Caco-2 (cell line): ENCODE measurements around the gene SCN3B. TPM values are rescaled to one million over a fixed set of nuclear protein-coding genes. Genes with fewer than 3 reads are reported as not detected.

Experiments used
- BruUV-seq: library from RNA; stranded (reverse); fragments of 400-500 nt; replicated peaks from 2 replicates; lab custom pipeline; 2021; lab: Mats Ljungman, UMichigan
- CTCF ChIA-PET: fragments of 300-600 bp; sonication (Branson Sonifier 250); formaldehyde crosslinking; loops from one replicate; lab custom pipeline; 2022; ENCODE audit warnings: antibody characterized with exemption; lab: Charles Lee
- POLR2A ChIA-PET: fragments of 300-600 bp; sonication (Branson Sonifier 250); formaldehyde crosslinking; loops from one replicate; lab custom pipeline; 2022; ENCODE audit warnings: antibody characterized with exemption; lab: Charles Lee
- DNase-seq, 2 experiments: peaks; one replicate each; pipeline versions ENCODE4 v3.0.0 to v3.0.0-alpha.2; 2020 to 2022
- H3K27me3 ChIP-seq: replicated peaks from 2 replicates; pipeline ENCODE4 v1.6.0; 2011; ENCODE audit warnings: low read length; ENCODE audit not compliant: control insufficient read depth, insufficient read depth
- H3K36me3 ChIP-seq: 2 replicates; pipeline ENCODE4 v1.5.1; 2011; ENCODE audit warnings: low read length; ENCODE audit not compliant: control insufficient read depth, insufficient read depth
- H3K4me1 ChIP-seq: fragments of 250-450 bp; sonication (Bioruptor Pico); 2 replicates; pipeline ENCODE4 v1.5.1; 2020; ENCODE audit warnings: mild to moderate bottlenecking
- H3K4me3 ChIP-seq: 2 replicates; pipeline ENCODE4 v1.5.1; 2011; ENCODE audit warnings: low read depth, mild to moderate bottlenecking, control low read depth, low read length
- H3K9me3 ChIP-seq: fragments of 250-450 bp; sonication (Bioruptor Pico); 2 replicates; pipeline ENCODE4 v1.5.1; 2020; ENCODE audit warnings: mild to moderate bottlenecking, moderate library complexity
- H3K27ac Mint-ChIP-seq: one replicate; pipeline ENCODE4 v1.8.0; 2022; ENCODE audit warnings: mixed read lengths; ENCODE audit not compliant: unreplicated experiment
- H3K27me3 Mint-ChIP-seq: one replicate; pipeline ENCODE4 v1.8.0; 2022; ENCODE audit warnings: mixed read lengths; ENCODE audit not compliant: insufficient read depth, unreplicated experiment
- H3K36me3 Mint-ChIP-seq: one replicate; pipeline ENCODE4 v1.8.0; 2022; ENCODE audit warnings: mild to moderate bottlenecking, mixed read lengths; ENCODE audit not compliant: insufficient read depth, unreplicated experiment
- H3K4me1 Mint-ChIP-seq: one replicate; pipeline ENCODE4 v1.8.0; 2022; ENCODE audit warnings: low read depth, mixed read lengths; ENCODE audit not compliant: unreplicated experiment
- H3K4me3 Mint-ChIP-seq: one replicate; pipeline ENCODE4 v1.8.0; 2022; ENCODE audit warnings: mild to moderate bottlenecking, moderate library complexity, mixed read lengths; ENCODE audit not compliant: unreplicated experiment
- H3K9me3 Mint-ChIP-seq: one replicate; pipeline ENCODE4 v1.8.0; 2022; ENCODE audit warnings: mixed read lengths; ENCODE audit not compliant: unreplicated experiment
- CTCF ChIP-seq, 2 experiments: fragments of 200-600 bp in 1 of 2; IDR thresholded peaks; 1 replicate in 1 of 2; 2 replicates in 1 of 2; pipeline versions ENCODE4 v1.5.1 to v1.8.0; 2011 to 2022; ENCODE audit warnings: antibody characterized with exemption in 1 of 2, control low read depth in 1 of 2, inconsistent platforms in 1 of 2, low read depth in 1 of 2, low read length in 1 of 2, mild to moderate bottlenecking in 1 of 2, moderate library complexity in 1 of 2; ENCODE audit not compliant: insufficient read depth in 1 of 2, severe bottlenecking in 1 of 2, unreplicated experiment in 1 of 2
- intact Hi-C: fragments of 100-400 bp; cut with micrococcal nuclease; formaldehyde crosslinking; loops from one replicate; pipeline ENCODE4 v1.10.0; 2022; ENCODE audit not compliant: unreplicated experiment
- total RNA-seq: library from RNA; stranded (reverse); gene quantifications from 2 replicates; pipeline ENCODE4 v1.2.3, GENCODE V29; 2022

The SCN3B gene
- total RNA-seq, 1 experiment from 2014 or later, result 0.82 TPM

DNA sequence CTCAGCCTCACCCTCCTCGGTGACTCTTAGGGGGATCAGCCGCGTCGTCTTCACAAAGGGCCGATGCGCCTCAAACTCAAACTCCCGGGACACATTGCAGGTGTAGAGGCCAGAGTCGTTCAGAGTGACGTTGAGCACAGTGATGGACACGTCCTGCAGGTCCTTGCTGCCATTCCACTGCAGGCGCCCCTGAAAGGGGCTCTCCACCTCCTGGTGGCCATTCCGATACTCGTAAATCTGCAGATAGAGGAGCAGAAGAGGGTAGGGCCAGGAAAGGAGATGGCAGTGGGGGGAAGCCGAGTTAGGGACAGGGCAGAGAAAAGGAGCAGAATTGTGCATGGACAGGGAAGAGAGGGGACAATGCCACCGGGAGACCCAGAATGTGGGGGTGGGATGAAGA lies 12.0 kb downstream of the SCN3B start:
- Mint-ChIP-seq H3K36me3 (no peaks in the 10 kb centered on the region), H3K9me3 (no peaks in the 10 kb centered on the region), H3K27me3 (peaks cover 39% of the 10 kb centered on the region), H3K4me3 (no peak overlapping the region), H3K4me1 (no peaks in the 10 kb centered on the region), H3K27ac (no peak overlapping the region)
- Histone ChIP-seq H3K27me3 (peaks cover 2% of the 10 kb centered on the region; the same call in 1 of the 2 replicates), H3K4me1 (no peaks in the 10 kb centered on the region), H3K4me3 (no peak overlapping the region), H3K36me3 (no peaks in the 10 kb centered on the region), H3K9me3 (no peaks in the 10 kb centered on the region)
- TF ChIP-seq CTCF (IDR thresholded peaks at IDR 0.05; ENCODE audit: insufficient read depth in 1 of 2, low read depth in 1 of 2, low read length in 1 of 2, severe bottlenecking in 1 of 2, unreplicated experiment in 1 of 2), result peak in 1 of 2 experiments; percentile 17
- no peak for DNase-seq
- ChIA-PET CTCF (interaction anchor here (1.0 to 1.5 kb wide), 4 partner anchors 62 to 69 kb away, joined by 3 to 7 read pairs (median 6); no protein-coding TSS in a partner anchor), POLR2A (no interaction called here)
- intact Hi-C loops, result no loop called here
- no TSS peak for BruUV-seq

GRCh38 chr11:123641495-123641840 lies 13.0 kb downstream of the SCN3B start:
- no peak for DNase-seq
- Mint-ChIP-seq H3K4me1 (no peaks in the 10 kb centered on the region), H3K27ac (no peak overlapping the region), H3K36me3 (no peaks in the 10 kb centered on the region), H3K27me3 (peaks cover 39% of the 10 kb centered on the region), H3K9me3 (no peaks in the 10 kb centered on the region), H3K4me3 (no peak overlapping the region)
- intact Hi-C loops, result loop anchor here (1.0 kb wide), 3 partner anchors 61 to 70 kb away; no protein-coding TSS in a partner anchor
- Histone ChIP-seq H3K9me3 (no peaks in the 10 kb centered on the region), H3K36me3 (no peaks in the 10 kb centered on the region), H3K4me3 (no peak overlapping the region), H3K27me3 (peaks cover 2% of the 10 kb centered on the region; the same call in 1 of the 2 replicates), H3K4me1 (no peaks in the 10 kb centered on the region)
- BruUV-seq, result no TSS peak
- no peak for TF ChIP-seq CTCF (IDR thresholded peaks at IDR 0.05; ENCODE audit: insufficient read depth in 1 of 2, low read depth in 1 of 2, low read length in 1 of 2, severe bottlenecking in 1 of 2, unreplicated experiment in 1 of 2)
- ChIA-PET POLR2A (no interaction called here), CTCF (interaction anchor here (1.0 to 1.5 kb wide), 5 partner anchors 61 to 74 kb away, joined by 3 to 7 read pairs (median 6); no protein-coding TSS in a partner anchor)

GRCh38 chr11:123640677-123641494 lies 13.5 kb downstream of the SCN3B start:
- Histone ChIP-seq H3K4me3 (no peak overlapping the region), H3K4me1 (no peaks in the 10 kb centered on the region), H3K27me3 (peaks cover 2% of the 10 kb centered on the region; the same call in 1 of the 2 replicates), H3K36me3 (no peaks in the 10 kb centered on the region), H3K9me3 (no peaks in the 10 kb centered on the region; the same call in 1 of the 2 replicates)
- CTCF ChIA-PET, result interaction anchor here (0.5 to 2.2 kb wide), 10 partner anchors 9 to 487 kb away, joined by 3 to 22 read pairs (median 6); no protein-coding TSS in a partner anchor
- peak; percentile 95 to 98 for TF ChIP-seq CTCF (IDR thresholded peaks at IDR 0.05; ENCODE audit: insufficient read depth in 1 of 2, low read depth in 1 of 2, low read length in 1 of 2, severe bottlenecking in 1 of 2, unreplicated experiment in 1 of 2)
- BruUV-seq, result no TSS peak
- no peak overlapping the region for H3K27ac Mint-ChIP-seq
- intact Hi-C loops, result loop anchor here (1.0 kb wide), 3 partner anchors 61 to 70 kb away; no protein-coding TSS in a partner anchor
- H3K27me3 Mint-ChIP-seq, result peaks cover 37% of the 10 kb centered on the region
- no peak overlapping the region for H3K4me3 Mint-ChIP-seq
- no peaks in the 10 kb centered on the region for H3K9me3 Mint-ChIP-seq
- H3K4me1 Mint-ChIP-seq, result no peaks in the 10 kb centered on the region
- POLR2A ChIA-PET, result no interaction called here
- H3K36me3 Mint-ChIP-seq, result no peaks in the 10 kb centered on the region
- peak; percentile 62 to 69 for DNase-seq
